Stimulated activated memory B cell treated with anti-CD40 and anti-IgM and Interleukin-4, amounts not matched to agents 10 μg/mL and 1 μg/mL and 100 μg/mL, for 72 hours (primary cell): ENCODE measurements around the gene KRTAP4-12.
"Not testable (repeated sequence)": the region's sequence is repeated elsewhere in the genome, so short reads cannot be mapped to it uniquely, and the experiment has no call there.

Source experiments
- ATAC-seq: fragments of 150-1000 bp; cut with Tn5 transposase; 2 replicates; pipeline ENCODE4 v1.10.0; 2021
- H3K27ac Mint-ChIP-seq: one replicate; pipeline ENCODE4 v1.8.0; 2022; ENCODE audit warnings: mild to moderate bottlenecking, mixed read lengths
- H3K27me3 Mint-ChIP-seq: one replicate; pipeline ENCODE4 v1.8.0; 2022; ENCODE audit warnings: mixed read lengths
- H3K36me3 Mint-ChIP-seq: one replicate; pipeline ENCODE4 v1.8.0; 2022; ENCODE audit warnings: mixed read lengths
- H3K4me1 Mint-ChIP-seq: one replicate; pipeline ENCODE4 v1.8.0; 2022; ENCODE audit warnings: mixed read lengths
- H3K4me3 Mint-ChIP-seq: one replicate; pipeline ENCODE4 v1.8.0; 2022; ENCODE audit warnings: mild to moderate bottlenecking, moderate library complexity, mixed read lengths
- H3K9me3 Mint-ChIP-seq: one replicate; pipeline ENCODE4 v1.8.0; 2022; ENCODE audit warnings: mixed read lengths

The KRTAP4-12 gene

DNA sequence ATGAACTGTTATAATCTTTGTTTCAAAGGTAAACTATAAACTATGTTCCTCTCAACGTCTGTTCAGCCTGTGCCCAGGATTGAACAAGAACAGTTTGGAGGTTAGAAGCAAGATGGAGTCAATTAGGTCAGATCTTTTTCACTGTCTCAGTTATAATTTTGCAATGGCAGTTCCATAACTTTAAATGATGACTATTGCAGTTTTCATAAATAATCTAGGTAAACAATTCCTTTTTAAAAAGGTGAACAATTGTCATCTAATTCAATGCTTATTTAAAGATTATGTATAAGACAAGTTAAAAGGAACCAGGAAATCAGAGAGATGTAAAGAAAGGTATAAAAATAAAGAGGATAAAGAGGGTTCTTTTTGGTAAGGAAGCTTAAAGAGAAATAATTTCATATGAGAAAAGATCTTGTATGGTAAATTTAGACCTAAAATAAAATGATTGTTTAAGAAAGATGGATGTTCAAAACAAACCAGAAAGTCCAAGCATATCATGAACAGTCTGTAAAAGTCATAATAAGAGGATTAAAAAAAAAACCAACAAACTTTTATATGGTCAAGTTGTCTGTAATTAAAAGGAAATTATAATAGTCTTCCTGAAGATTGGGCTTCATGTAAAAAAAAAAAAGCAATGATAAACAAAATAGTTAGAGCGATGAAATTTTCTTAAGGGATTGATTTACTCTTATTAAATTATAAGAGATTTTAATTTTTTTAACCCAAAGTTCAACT is 12.7 kb downstream of the KRTAP4-12 start:
- Mint-ChIP-seq H3K4me3 (no peak overlapping the region), H3K36me3 (peaks cover 7% of the 10 kb centered on the region), H3K9me3 (peaks cover 3% of the 10 kb centered on the region), H3K4me1 (peaks cover 17% of the 10 kb centered on the region), H3K27me3 (peaks cover 2% of the 10 kb centered on the region), H3K27ac (no peak overlapping the region)
- no peak for ATAC-seq

DNA sequence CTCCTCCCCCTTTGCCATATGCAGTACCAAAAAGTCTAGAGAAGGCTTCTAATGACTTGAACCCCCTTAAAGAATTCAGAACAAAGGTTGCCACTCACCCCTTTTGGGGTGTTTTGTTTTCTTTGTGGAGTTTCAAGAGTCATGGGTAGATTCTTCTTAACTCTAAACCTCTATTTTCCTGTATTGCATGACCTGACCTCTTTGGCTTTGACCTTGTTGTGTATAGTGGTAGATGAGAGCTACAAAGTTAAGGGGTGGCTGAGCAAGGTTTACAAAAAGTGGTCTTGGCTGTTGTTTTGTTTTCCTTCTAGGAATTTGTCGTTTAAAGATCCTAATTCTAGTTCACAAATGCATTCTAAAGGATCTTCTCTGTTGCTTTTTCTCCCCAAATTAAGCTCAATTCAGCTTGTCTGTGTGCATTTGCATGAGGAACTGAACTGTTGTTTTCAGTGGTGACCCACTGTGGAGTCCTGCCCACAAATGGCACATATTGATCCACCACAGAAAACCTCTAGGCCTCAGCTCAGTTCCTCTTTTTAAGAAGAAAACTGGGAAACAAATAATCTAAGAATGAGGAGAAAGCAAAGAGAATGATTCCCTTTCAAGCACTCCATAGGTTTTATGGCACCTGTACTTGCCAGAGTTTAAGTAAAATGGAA is 15.1 kb downstream of the KRTAP4-12 start:
- H3K36me3 Mint-ChIP-seq, H3K27ac Mint-ChIP-seq, H3K9me3 Mint-ChIP-seq: not testable (repeated sequence)
- Mint-ChIP-seq H3K27me3 (peaks cover 11% of the 10 kb centered on the region), H3K4me3 (peak overlapping the region; percentile 11), H3K4me1 (peaks cover 16% of the 10 kb centered on the region)
- peak; percentile 76 for ATAC-seq

DNA sequence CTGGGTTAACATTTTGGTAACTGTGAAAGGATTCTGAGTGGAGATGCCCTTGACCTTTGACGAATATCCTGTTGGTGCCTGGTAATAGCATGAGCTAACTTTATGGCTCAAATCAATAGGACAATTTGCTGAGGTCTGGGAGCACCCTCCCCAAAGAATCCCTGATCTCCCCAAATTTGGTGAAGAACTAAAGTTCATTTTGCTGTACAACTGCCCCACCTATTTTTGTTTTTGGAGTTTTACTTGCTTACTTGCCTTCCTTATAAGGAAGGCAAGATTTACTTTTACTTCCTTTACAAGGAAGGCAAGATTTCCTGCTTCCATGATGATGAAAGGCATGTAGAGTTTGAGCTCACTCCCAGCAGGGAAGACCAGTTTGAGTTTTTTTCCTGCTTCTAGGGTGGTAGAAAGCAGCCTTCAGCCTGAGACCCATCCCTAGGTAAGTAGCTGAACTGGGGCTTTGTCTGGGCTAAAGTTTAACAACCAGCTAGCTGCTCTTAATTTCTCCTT is 16.0 kb downstream of the KRTAP4-12 start:
- Mint-ChIP-seq H3K9me3 (peaks cover 3% of the 10 kb centered on the region), H3K4me1 (peaks cover 16% of the 10 kb centered on the region), H3K4me3 (no peak overlapping the region), H3K27me3 (peaks cover 11% of the 10 kb centered on the region), H3K36me3 (peaks cover 7% of the 10 kb centered on the region), H3K27ac (no peak overlapping the region)
- no peak for ATAC-seq

DNA sequence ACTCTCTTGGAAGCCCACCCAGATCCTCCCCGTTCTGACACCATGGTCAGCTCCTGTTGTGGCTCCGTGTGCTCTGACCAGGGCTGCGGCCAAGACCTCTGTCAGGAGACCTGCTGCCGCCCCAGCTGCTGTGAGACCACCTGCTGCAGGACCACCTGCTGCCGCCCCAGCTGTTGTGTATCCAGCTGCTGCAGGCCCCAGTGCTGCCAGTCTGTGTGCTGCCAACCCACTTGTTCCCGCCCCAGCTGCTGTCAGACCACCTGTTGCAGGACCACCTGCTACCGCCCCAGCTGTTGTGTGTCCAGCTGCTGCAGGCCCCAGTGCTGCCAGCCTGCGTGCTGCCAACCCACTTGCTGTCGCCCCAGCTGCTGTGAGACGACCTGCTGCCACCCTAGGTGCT is 18.6 kb downstream of the KRTAP4-12 start, which contains the start of gene KRTAP4-9:
TSS of gene KRTAP4-9 (plus strand) at position 43 of the 400 bp plus-strand sequence. CDS start at position 43, 0 bp downstream.
- Mint-ChIP-seq H3K4me1 (peaks cover 16% of the 10 kb centered on the region), H3K27me3 (peaks cover 25% of the 10 kb centered on the region)
- not testable (repeated sequence) for H3K4me3 Mint-ChIP-seq, H3K36me3 Mint-ChIP-seq, H3K9me3 Mint-ChIP-seq, ATAC-seq, H3K27ac Mint-ChIP-seq

DNA sequence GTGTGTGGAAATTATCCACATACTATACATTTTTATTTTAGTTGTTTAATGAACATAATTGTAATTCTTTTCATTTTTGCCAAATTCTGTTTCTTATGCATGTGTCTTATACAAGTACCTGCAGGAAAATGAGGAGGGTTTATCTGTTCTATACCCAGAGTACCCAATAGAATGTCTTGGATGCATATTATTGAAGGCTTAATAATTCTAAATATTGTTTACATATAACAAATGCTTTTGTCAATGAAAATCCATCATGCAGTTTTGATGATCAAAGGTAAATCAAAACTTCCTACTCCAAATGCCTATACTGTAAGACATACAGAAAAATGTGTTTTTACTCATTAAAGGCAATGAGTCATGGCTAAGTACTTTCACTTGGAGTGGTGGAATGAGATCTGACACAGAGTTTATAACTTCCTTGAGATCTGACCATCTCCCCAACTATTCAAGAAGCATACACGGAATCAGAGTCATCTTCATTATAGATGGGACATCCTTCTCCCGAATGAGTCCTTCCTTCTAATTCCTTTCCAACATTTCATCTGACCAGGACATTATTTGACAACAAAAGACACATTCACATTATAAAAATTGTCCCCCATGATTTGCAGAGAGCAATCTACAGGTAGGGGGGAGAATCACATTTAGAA is 19.5 kb downstream of the KRTAP4-12 start:
- H3K4me1 Mint-ChIP-seq, H3K36me3 Mint-ChIP-seq, H3K27ac Mint-ChIP-seq, H3K4me3 Mint-ChIP-seq, H3K9me3 Mint-ChIP-seq, ATAC-seq: not testable (repeated sequence)
- H3K27me3 Mint-ChIP-seq: peaks cover 33% of the 10 kb centered on the region

DNA sequence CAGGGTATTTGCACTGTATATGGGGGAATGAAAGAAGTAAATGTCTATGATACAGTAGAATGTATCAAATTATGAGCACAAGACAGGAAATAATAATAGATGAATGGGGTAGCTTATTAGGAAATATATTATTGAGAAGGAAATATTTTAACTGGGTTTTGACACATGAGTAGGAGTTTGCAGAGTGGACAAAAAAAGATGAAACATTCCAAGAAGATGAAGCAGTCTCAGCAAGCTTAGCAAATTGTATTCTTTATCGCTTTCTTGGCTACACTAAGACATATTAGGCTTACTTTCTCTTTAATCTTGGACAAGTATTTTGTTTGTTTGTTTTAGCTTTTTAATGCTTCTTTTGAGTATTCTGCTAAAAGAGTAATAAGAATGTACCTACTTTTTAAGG is 20.1 kb downstream of the KRTAP4-12 start:
- Mint-ChIP-seq H3K4me1 (peaks cover 7% of the 10 kb centered on the region), H3K36me3 (no peaks in the 10 kb centered on the region), H3K9me3 (no peaks in the 10 kb centered on the region), H3K27me3 (peaks cover 33% of the 10 kb centered on the region), H3K27ac (no peak overlapping the region), H3K4me3 (no peak overlapping the region)
- ATAC-seq: no peak

- Mint-ChIP-seq H3K36me3 (no peaks in the 10 kb centered on the region), H3K27ac (no peak within 1 kb of the TSS), H3K4me3 (no peak within 1 kb of the TSS), H3K27me3 (peaks cover 51% of the 10 kb centered on the region), H3K4me1 (no peaks in the 10 kb centered on the region), H3K9me3 (no peaks in the 10 kb centered on the region)
- ATAC-seq: no peak
Observed at GRCh38 chr17:41101586-41102259, 22.3 kb downstream of the KRTAP4-12 start, which contains the start of gene KRTAP4-16. TSS of gene KRTAP4-16 (minus strand) at chr17:41102209. CDS start at chr17:41102209, 0 bp downstream.

DNA sequence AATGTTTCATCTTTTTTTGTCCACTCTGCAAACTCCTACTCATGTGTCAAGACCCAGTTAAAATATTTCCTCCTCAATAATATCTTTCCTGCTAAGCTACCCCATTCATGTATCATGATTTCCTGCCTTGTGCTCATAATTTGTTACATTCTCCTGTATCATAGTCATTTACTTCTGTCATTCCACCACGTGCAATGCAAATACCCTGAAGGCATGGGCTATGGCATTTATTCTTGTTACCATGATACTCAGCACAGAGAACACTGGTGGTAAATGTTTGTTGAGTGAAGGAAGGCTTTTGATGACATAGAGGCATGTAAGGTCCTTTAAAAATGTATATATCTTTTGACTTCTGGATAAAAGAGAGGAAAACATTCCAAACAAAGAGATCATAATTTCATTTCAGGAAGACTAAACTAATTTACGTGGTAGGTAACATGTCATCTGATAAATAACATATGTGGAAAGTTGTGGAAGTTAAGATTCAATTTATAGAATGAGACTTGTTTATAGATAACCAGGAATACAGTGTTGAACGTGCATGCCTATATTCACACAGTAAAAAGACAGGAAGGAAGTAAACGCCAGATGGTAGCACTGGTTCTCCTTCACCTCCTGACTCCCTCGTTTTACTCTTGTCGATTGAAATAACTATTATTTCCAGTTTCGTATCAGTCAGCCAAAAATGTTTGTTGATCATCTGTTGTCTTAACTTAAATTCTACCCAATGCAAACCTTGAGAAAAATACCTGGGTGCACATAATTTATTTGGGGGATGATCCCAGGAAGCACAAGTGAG is 24.1 kb downstream of the KRTAP4-12 start:
- not testable (repeated sequence) for H3K27ac Mint-ChIP-seq, ATAC-seq, H3K36me3 Mint-ChIP-seq, H3K9me3 Mint-ChIP-seq, H3K4me1 Mint-ChIP-seq, H3K4me3 Mint-ChIP-seq
- peaks cover 57% of the 10 kb centered on the region for H3K27me3 Mint-ChIP-seq

- H3K27me3 Mint-ChIP-seq: peaks cover 61% of the 10 kb centered on the region
- no peaks in the 10 kb centered on the region for H3K36me3 Mint-ChIP-seq
- H3K27ac Mint-ChIP-seq: no peak overlapping the region
- ATAC-seq: no peak
- H3K9me3 Mint-ChIP-seq: no peaks in the 10 kb centered on the region
- H3K4me1 Mint-ChIP-seq: no peaks in the 10 kb centered on the region
- H3K4me3 Mint-ChIP-seq: no peak overlapping the region
Observed at GRCh38 chr17:41098481-41098880, 25.5 kb downstream of the KRTAP4-12 start.

- no peak within 1 kb of the TSS for H3K4me3 Mint-ChIP-seq
- no peaks in the 10 kb centered on the region for H3K36me3 Mint-ChIP-seq
- ATAC-seq: no peak
- no peak within 1 kb of the TSS for H3K27ac Mint-ChIP-seq
- peaks cover 61% of the 10 kb centered on the region for H3K27me3 Mint-ChIP-seq
- H3K4me1 Mint-ChIP-seq: no peaks in the 10 kb centered on the region
- H3K9me3 Mint-ChIP-seq: no peaks in the 10 kb centered on the region
Observed at GRCh38 chr17:41098042-41098441, 25.9 kb downstream of the KRTAP4-12 start, which contains the start of gene KRTAP4-8. TSS of gene KRTAP4-8 (minus strand) at chr17:41098142. CDS start at chr17:41098084, 58 bp downstream.

- ATAC-seq: no peak
- Mint-ChIP-seq H3K4me3 (no peak overlapping the region), H3K4me1 (no peaks in the 10 kb centered on the region), H3K27me3 (peaks cover 53% of the 10 kb centered on the region), H3K36me3 (no peaks in the 10 kb centered on the region), H3K9me3 (no peaks in the 10 kb centered on the region), H3K27ac (no peak overlapping the region)
Observed at GRCh38 chr17:41096055-41096454, 27.9 kb downstream of the KRTAP4-12 start.

DNA sequence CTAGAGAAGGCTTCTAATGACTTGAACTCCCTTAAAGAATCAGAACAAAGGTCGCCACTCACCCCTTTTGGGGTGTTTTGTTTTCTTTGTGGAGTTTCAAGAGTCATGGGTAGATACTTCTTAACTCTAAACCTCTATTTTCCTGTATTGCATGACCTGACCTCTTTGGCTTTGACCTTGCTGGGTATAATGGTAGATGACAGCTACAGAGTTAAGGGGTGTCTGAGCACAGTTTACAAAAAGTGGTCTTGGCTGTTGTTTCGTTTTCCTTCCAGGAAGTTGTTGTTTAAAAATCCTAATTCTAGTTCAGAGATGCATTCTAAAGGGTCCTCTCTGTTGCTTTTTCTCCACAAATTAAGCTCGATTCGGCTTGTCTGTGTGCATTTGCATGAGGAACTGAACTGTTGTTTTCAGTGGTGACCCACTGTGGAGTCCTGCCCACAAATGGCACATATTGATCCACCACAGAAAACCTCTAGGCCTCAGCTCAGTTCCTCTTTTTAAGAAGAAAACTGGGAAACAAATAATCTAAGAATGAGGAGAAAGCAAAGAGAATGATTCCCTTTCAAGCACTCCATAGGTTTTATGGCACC is 35.1 kb downstream of the KRTAP4-12 start:
- ATAC-seq, H3K27ac Mint-ChIP-seq, H3K4me1 Mint-ChIP-seq, H3K4me3 Mint-ChIP-seq, H3K9me3 Mint-ChIP-seq, H3K36me3 Mint-ChIP-seq: not testable (repeated sequence)
- peaks cover 12% of the 10 kb centered on the region for H3K27me3 Mint-ChIP-seq

GRCh38 chr17:41084100-41084856 is 39.7 kb downstream of the KRTAP4-12 start, which contains the start of gene KRTAP4-7:
TSS of gene KRTAP4-7 (plus strand) at chr17:41084150. CDS start at chr17:41084207, 57 bp downstream.
- H3K9me3 Mint-ChIP-seq, H3K4me3 Mint-ChIP-seq, H3K36me3 Mint-ChIP-seq, ATAC-seq, H3K27ac Mint-ChIP-seq, H3K4me1 Mint-ChIP-seq: not testable (repeated sequence)
- H3K27me3 Mint-ChIP-seq: peaks cover 24% of the 10 kb centered on the region
